Gastrocnemius medialis (tissue), 4 donors: Measurements from ENCODE around the gene CCL18. TPM values are rescaled to one million over a fixed set of nuclear protein-coding genes. Genes with fewer than 3 reads are reported as not detected.

Source experiments
- ATAC-seq, 2 donors: fragments of 150-250 bp; one replicate each; pipeline ENCODE4 v1.9.1; 2016
- DNase-seq, 2 donors: peaks; one replicate each; pipeline ENCODE4 v3.0.0-alpha.2; 2019
- H3K27ac ChIP-seq, 4 donors: fragments of 200-600 bp; sonication (generic); 1 replicate in 1 of 4; 2 replicates in 3 of 4; pipeline ENCODE4 v1.5.1; 2016 to 2018; ENCODE audit warnings: mild to moderate bottlenecking in 2 of 4, moderate library complexity in 1 of 4
- H3K27me3 ChIP-seq, 3 donors: fragments of 200-600 bp; sonication (generic) in 2 of 3; 1 replicate in 1 of 3; 2 replicates in 2 of 3; pipeline versions ENCODE4 v1.5.1 to v1.6.0; 2016 to 2019; ENCODE audit warnings: mild to moderate bottlenecking in 1 of 3, moderate library complexity in 1 of 3
- H3K36me3 ChIP-seq, 2 donors: fragments of 200-600 bp; sonication (generic) in 1 of 2; one replicate each; pipeline ENCODE4 v1.5.1; 2017 to 2018
- H3K4me1 ChIP-seq, 2 donors: fragments of 200-600 bp; sonication (generic) in 1 of 2; one replicate each; pipeline ENCODE4 v1.5.1; 2016 to 2017; ENCODE audit warnings: mild to moderate bottlenecking in 2 of 2
- H3K4me3 ChIP-seq, 4 donors: fragments of 200-600 bp; sonication (generic) in 3 of 4; 1 replicate in 1 of 4; 2 replicates in 3 of 4; pipeline ENCODE4 v1.5.1; 2016 to 2019; ENCODE audit warnings: mild to moderate bottlenecking in 2 of 4
- H3K9me3 ChIP-seq, 3 donors: fragments of 200-600 bp; sonication (generic) in 2 of 3; 1 replicate in 1 of 3; 2 replicates in 2 of 3; pipeline ENCODE4 v1.5.1; 2016 to 2019
- POLR2A ChIP-seq, 2 donors: fragments of 450-650 bp; IDR thresholded peaks; one replicate each; pipeline ENCODE4 v1.6.1; 2017; ENCODE audit warnings: antibody characterized with exemption in 2 of 2, mild to moderate bottlenecking in 2 of 2, moderate library complexity in 2 of 2
- in situ Hi-C, 4 donors: fragments of 200-750 bp; cut with MboI; loops; one replicate each; pipeline versions ENCODE4 v1.15.0 to v1.8.0; 2017; ENCODE audit warnings: low sequenced_read_pairs in 4 of 4
- intact Hi-C: fragments of 100-400 bp; cut with DNase I; formaldehyde crosslinking; loops from one replicate; pipeline ENCODE4 v1.15.1; 2023; ENCODE audit warnings: low total_unique reads
- total RNA-seq, 4 donors: library from RNA; depleted of rRNA; stranded (reverse); fragments of >200 nt; gene quantifications; one replicate each; pipeline versions ENCODE4 v1.1.0 to v1.2.3, GENCODE V29; 2016
- TF ChIP-seq, protein P1 (sequence below), 5 experiments: fragments of 450-650 bp in 3 of 5; fragments of 200-600 bp in 2 of 5; sonication (generic) in 2 of 5; IDR thresholded peaks in 4 of 5; conservative IDR thresholded peaks in 1 of 5; 1 replicate in 4 of 5; 2 replicates in 1 of 5; pipeline ENCODE4 v1.5.1; 2016 to 2019; ENCODE audit warnings: antibody characterized with exemption in 5 of 5, mild to moderate bottlenecking in 3 of 5, moderate library complexity in 3 of 5

Gene CCL18
- total RNA-seq, 4 donors from 2014 or later, result 0.71 to 4.1 TPM; not detected in 2

DNA sequence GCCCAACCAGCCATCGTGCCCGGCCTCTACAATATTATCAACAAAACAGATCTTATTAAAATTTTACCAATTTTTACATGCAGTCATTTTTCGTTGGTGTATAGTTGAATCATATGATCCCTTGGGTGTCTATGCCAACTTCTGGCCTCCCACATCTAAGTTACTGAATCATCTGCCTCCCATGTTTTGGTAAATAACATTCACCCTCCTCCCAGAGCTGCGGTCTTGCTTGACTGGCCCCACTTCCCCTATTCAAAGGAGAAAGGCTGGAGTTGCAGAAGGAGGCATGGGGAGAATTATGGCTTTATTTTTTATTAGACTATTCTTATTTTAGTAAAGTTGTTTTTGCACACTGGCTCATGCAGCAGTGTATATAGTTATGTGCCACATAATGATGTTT is 27.8 kb upstream of the CCL18 start:
- no peaks in the 10 kb centered on the region for H3K9me3 ChIP-seq
- in situ Hi-C loops, result no loop called here
- H3K4me3 ChIP-seq, result no peak overlapping the region
- no peaks in the 10 kb centered on the region for H3K36me3 ChIP-seq
- DNase-seq, result no peak
- intact Hi-C loops, result no loop called here
- TF ChIP-seq, protein P1, sequence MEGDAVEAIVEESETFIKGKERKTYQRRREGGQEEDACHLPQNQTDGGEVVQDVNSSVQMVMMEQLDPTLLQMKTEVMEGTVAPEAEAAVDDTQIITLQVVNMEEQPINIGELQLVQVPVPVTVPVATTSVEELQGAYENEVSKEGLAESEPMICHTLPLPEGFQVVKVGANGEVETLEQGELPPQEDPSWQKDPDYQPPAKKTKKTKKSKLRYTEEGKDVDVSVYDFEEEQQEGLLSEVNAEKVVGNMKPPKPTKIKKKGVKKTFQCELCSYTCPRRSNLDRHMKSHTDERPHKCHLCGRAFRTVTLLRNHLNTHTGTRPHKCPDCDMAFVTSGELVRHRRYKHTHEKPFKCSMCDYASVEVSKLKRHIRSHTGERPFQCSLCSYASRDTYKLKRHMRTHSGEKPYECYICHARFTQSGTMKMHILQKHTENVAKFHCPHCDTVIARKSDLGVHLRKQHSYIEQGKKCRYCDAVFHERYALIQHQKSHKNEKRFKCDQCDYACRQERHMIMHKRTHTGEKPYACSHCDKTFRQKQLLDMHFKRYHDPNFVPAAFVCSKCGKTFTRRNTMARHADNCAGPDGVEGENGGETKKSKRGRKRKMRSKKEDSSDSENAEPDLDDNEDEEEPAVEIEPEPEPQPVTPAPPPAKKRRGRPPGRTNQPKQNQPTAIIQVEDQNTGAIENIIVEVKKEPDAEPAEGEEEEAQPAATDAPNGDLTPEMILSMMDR (IDR thresholded peaks at IDR 0.05 in 4 of 5, conservative IDR thresholded peaks at IDR 0.05 in 1 of 5), result no peak
- no peak for TF ChIP-seq POLR2A (IDR thresholded peaks at IDR 0.05)
- no peaks in the 10 kb centered on the region for H3K4me1 ChIP-seq
- no peaks in the 10 kb centered on the region for H3K27me3 ChIP-seq
- H3K27ac ChIP-seq, result no peak overlapping the region
- ATAC-seq, result no peak

- DNase-seq, result no peak
- in situ Hi-C loops (no loop called here), intact Hi-C loops (no loop called here)
- Histone ChIP-seq H3K4me3 (no peak overlapping the region), H3K36me3 (no peaks in the 10 kb centered on the region), H3K9me3 (no peaks in the 10 kb centered on the region), H3K27me3 (no peaks in the 10 kb centered on the region), H3K27ac (no peak overlapping the region), H3K4me1 (no peaks in the 10 kb centered on the region)
- no peak for TF ChIP-seq POLR2A (IDR thresholded peaks at IDR 0.05)
- TF ChIP-seq, protein P1 (IDR thresholded peaks at IDR 0.05 in 4 of 5, conservative IDR thresholded peaks at IDR 0.05 in 1 of 5), result no peak
- no peak for ATAC-seq
Observed at GRCh38 chr17:36048066-36048465, 16.0 kb upstream of the CCL18 start.

DNA sequence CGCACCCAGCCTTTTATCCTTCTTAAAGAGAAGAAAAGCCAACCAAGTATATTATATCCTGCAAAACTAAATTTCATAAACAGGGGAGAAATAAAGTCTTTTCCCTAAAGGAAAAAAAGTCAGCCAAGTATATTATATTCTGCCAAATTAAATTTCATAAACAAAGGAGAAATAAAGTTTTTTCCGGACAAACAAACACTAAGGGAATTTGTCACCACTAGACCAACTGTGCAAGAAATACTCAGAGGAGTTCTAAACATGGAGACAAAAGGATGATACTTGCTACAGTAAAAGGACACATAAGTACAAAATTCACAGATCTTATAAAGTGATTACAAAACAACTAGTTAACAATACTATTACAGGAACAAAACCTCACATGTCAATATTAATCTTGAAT is 14.4 kb upstream of the CCL18 start:
- intact Hi-C loops (no loop called here), in situ Hi-C loops (no loop called here)
- Histone ChIP-seq H3K4me3 (no peak overlapping the region), H3K4me1 (no peaks in the 10 kb centered on the region), H3K36me3 (no peaks in the 10 kb centered on the region), H3K9me3 (no peaks in the 10 kb centered on the region), H3K27ac (no peak overlapping the region), H3K27me3 (no peaks in the 10 kb centered on the region)
- TF ChIP-seq POLR2A (IDR thresholded peaks at IDR 0.05), result no peak
- TF ChIP-seq, protein P1 (IDR thresholded peaks at IDR 0.05 in 4 of 5, conservative IDR thresholded peaks at IDR 0.05 in 1 of 5), result no peak
- DNase-seq (no peak), ATAC-seq (no peak)

DNA sequence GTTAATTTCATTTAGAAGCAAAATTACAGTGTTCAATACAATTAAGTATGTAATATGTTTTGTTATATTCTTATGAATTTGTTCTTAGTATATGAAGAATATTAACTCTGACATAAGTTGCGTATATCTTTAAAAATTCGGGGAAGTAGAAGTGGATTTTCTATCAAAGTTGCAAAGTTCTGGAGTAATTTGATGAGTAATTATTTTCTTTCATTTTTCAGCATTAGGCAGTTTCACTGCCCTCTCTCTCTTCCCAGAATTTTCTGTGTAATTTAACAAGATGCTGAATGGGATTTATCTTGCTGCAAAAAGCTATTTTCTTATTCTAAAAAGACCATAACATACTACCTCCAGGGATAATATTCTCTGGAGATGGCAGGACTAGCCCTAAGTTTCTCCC is 8.9 kb upstream of the CCL18 start:
- no peak for TF ChIP-seq POLR2A (IDR thresholded peaks at IDR 0.05)
- TF ChIP-seq, protein P1 (IDR thresholded peaks at IDR 0.05 in 4 of 5, conservative IDR thresholded peaks at IDR 0.05 in 1 of 5), result no peak
- Histone ChIP-seq H3K27me3 (no peaks in the 10 kb centered on the region), H3K4me1 (no peaks in the 10 kb centered on the region), H3K36me3 (no peaks in the 10 kb centered on the region), H3K4me3 (no peak overlapping the region), H3K27ac (no peak overlapping the region), H3K9me3 (no peaks in the 10 kb centered on the region)
- DNase-seq (no peak), ATAC-seq (no peak)
- in situ Hi-C loops (no loop called here), intact Hi-C loops (no loop called here)

- in situ Hi-C loops (no loop called here), intact Hi-C loops (no loop called here)
- no peak for TF ChIP-seq POLR2A (IDR thresholded peaks at IDR 0.05)
- TF ChIP-seq, protein P1 (IDR thresholded peaks at IDR 0.05 in 4 of 5, conservative IDR thresholded peaks at IDR 0.05 in 1 of 5), result no peak
- no peak for ATAC-seq
- no peak overlapping the region for H3K27ac ChIP-seq
- no peaks in the 10 kb centered on the region for H3K9me3 ChIP-seq
- H3K36me3 ChIP-seq, result no peaks in the 10 kb centered on the region
- H3K4me3 ChIP-seq, result no peak overlapping the region
- H3K4me1 ChIP-seq, result no peaks in the 10 kb centered on the region
- DNase-seq, result no peak
- H3K27me3 ChIP-seq, result no peaks in the 10 kb centered on the region
Observed at GRCh38 chr17:36055921-36056520, 8.1 kb upstream of the CCL18 start.
